Psoas muscle (tissue), 8 donors: Measurements from ENCODE around the gene PDE4C. TPM values are rescaled to one million over a fixed set of nuclear protein-coding genes. Genes with fewer than 3 reads are reported as not detected.

Experiments used
- ATAC-seq, 4 donors: fragments of 200-7000 bp; cut with Tn5 transposase; one replicate each; pipeline ENCODE4 v1.9.1; 2020; ENCODE audit warnings: moderate library complexity in 3 of 4, mild to moderate bottlenecking in 2 of 4
- DNase-seq, 2 donors: peaks; one replicate each; pipeline ENCODE4 v3.0.0-alpha.2; 2020
- H3K27ac ChIP-seq: fragments of 200-600 bp; one replicate; pipeline ENCODE4 v1.8.0; 2022
- H3K27me3 ChIP-seq, 3 donors: fragments of 200-600 bp in 1 of 3; one replicate each; pipeline versions ENCODE4 v1.6.1 to v1.8.0; 2013 to 2022; ENCODE audit warnings: low read length in 2 of 3, mild to moderate bottlenecking in 2 of 3, moderate library complexity in 1 of 3; ENCODE audit not compliant: insufficient read depth in 3 of 3
- H3K36me3 ChIP-seq, 2 donors: fragments of 200-600 bp in 1 of 2; one replicate each; pipeline versions ENCODE4 v1.6.1 to v1.8.0; 2013 to 2022; ENCODE audit warnings: low read depth in 1 of 2, mild to moderate bottlenecking in 1 of 2, moderate library complexity in 1 of 2; ENCODE audit not compliant: insufficient read depth in 1 of 2
- H3K4me1 ChIP-seq: fragments of 200-600 bp; one replicate; pipeline ENCODE4 v1.8.0; 2022
- H3K4me3 ChIP-seq: fragments of 200-600 bp; one replicate; pipeline ENCODE4 v1.8.0; 2022; ENCODE audit warnings: mild to moderate bottlenecking
- H3K9me3 ChIP-seq: fragments of 200-600 bp; one replicate; pipeline ENCODE4 v1.8.0; 2022
- CTCF ChIP-seq: fragments of 200-600 bp; IDR thresholded peaks from one replicate; pipeline ENCODE4 v1.8.0; 2022; ENCODE audit warnings: antibody characterized with exemption
- WGBS, 3 donors: extraction: QIAGEN DNeasy Blood & Tissue Kit; methylation state at CpG; one replicate each; pipeline versions ENCODE4 v1.1.6 to v1.1.7; 2013; 5-methylcytosine and 5-hydroxymethylcytosine counted together
- intact Hi-C, 2 donors: fragments of 100-400 bp; cut with DNase I; formaldehyde crosslinking; loops; one replicate each; pipeline versions ENCODE4 v1.11.0 to v1.14.2; 2022
- polyA plus RNA-seq, 3 donors: library from polyadenylated mRNA; stranded (reverse); fragments of 200-250 nt; gene quantifications; one replicate each; pipeline ENCODE4 v1.2.3, GENCODE V29; 2013
- total RNA-seq, 4 donors: library from RNA; stranded (reverse); fragmentation: NEBNext Ultra II Directional in 2 of 4; extraction: Animal tissue kit (Norgen Biotek cat#: 25700) in 2 of 4; gene quantifications; one replicate each; pipeline versions ENCODE4 v1.2.1 to v1.2.4, GENCODE V29; 2021 to 2023
- donor health status: healthy with polysubstance abuse.
- donor health status: DM: no; HTN: no; CAD: no; lungs with moderate emphysema.
- donor health status: Bipolar disorder and iron deficiency.
- donor health status: healthy.
- donor health status: DM: yes; HTN: yes; CAD: no.
- donor health status: DM: no; HTN: no; CAD: no.
- donor health status: DM: no; HTN: no; CAD: no.
- donor health status: DM: yes; HTN: yes; CAD: no.

Gene PDE4C
- total and polyA plus RNA-seq, 7 donors, result 0.27 to 2.5 (median 0.86) TPM

GRCh38 chr19:18252370-18252717 is 26.1 kb upstream of the PDE4C start:
- Histone ChIP-seq H3K4me1 (no peaks in the 10 kb centered on the region), H3K36me3 (no peaks in the 10 kb centered on the region), H3K27me3 (no peaks in the 10 kb centered on the region), H3K9me3 (no peaks in the 10 kb centered on the region), H3K27ac (no peak overlapping the region), H3K4me3 (no peak overlapping the region)
- 70 to 76% (median 72%) methylated on average over 7 of the region's 7 CpGs for WGBS, 3 donors
- intact Hi-C loops, result loop anchor here (1.0 to 10.0 kb wide), 4 partner anchors 44 to 162 kb away; partner anchors contain the start of gene SSBP4 (in 1 of the 2)
- DNase-seq (no peak), ATAC-seq (no peak)
- TF ChIP-seq CTCF, result no peak

- Histone ChIP-seq H3K36me3 (no peaks in the 10 kb centered on the region), H3K27me3 (no peaks in the 10 kb centered on the region), H3K4me1 (no peaks in the 10 kb centered on the region), H3K27ac (no peak overlapping the region), H3K4me3 (no peak overlapping the region), H3K9me3 (no peaks in the 10 kb centered on the region)
- DNase-seq (peak; percentile 74 to 81), ATAC-seq (peak; percentile 79 to 92 (median 88))
- 17 to 26% (median 20%) methylated on average over 18 to 23 of the region's 23 CpGs for WGBS, 3 donors
- intact Hi-C loops, result loop anchor here (1.0 to 10.0 kb wide), 4 partner anchors 43 to 163 kb away; partner anchors contain the start of gene SSBP4 (in 1 of the 2)
- peak; percentile 97 for TF ChIP-seq CTCF
These were observed 25.5 kb upstream of the PDE4C start for GRCh38 chr19:18251587-18252369.

GRCh38 chr19:18249834-18250233 is 23.6 kb upstream of the PDE4C start:
- Histone ChIP-seq H3K27ac (no peak overlapping the region), H3K36me3 (no peaks in the 10 kb centered on the region), H3K4me1 (no peaks in the 10 kb centered on the region), H3K4me3 (no peak overlapping the region), H3K27me3 (no peaks in the 10 kb centered on the region), H3K9me3 (no peaks in the 10 kb centered on the region)
- TF ChIP-seq CTCF, result no peak
- ATAC-seq (no peak), DNase-seq (no peak)
- WGBS, 3 donors, result 90 to 95% (median 93%) methylated on average over 5 of the region's 5 CpGs
- intact Hi-C loops, result loop anchor here in 1 of 2 donors (5.0 to 10.0 kb wide), 2 partner anchors 138 to 165 kb away; partner anchors contain the start of gene SSBP4

GRCh38 chr19:18245297-18245696 is 19.1 kb upstream of the PDE4C start:
- Histone ChIP-seq H3K27ac (no peak overlapping the region), H3K4me1 (no peaks in the 10 kb centered on the region), H3K27me3 (no peaks in the 10 kb centered on the region), H3K36me3 (no peaks in the 10 kb centered on the region), H3K4me3 (no peak overlapping the region), H3K9me3 (no peaks in the 10 kb centered on the region)
- no peak for TF ChIP-seq CTCF
- DNase-seq (no peak), ATAC-seq (no peak)
- intact Hi-C loops, result no loop called here
- WGBS, 3 donors, result 61 to 64% (median 61%) methylated on average over 7 of the region's 7 CpGs
